CD4-positive, alpha-beta T cell treated with Interleukin-1 beta for 1 hour (primary cell): ENCODE data around the gene MGAT4B.

Experiments used
- DNase-seq, 2 donors: peaks; one replicate each; pipeline ENCODE4 v3.0.0-alpha.2; 2020 to 2022

Gene MGAT4B

DNA sequence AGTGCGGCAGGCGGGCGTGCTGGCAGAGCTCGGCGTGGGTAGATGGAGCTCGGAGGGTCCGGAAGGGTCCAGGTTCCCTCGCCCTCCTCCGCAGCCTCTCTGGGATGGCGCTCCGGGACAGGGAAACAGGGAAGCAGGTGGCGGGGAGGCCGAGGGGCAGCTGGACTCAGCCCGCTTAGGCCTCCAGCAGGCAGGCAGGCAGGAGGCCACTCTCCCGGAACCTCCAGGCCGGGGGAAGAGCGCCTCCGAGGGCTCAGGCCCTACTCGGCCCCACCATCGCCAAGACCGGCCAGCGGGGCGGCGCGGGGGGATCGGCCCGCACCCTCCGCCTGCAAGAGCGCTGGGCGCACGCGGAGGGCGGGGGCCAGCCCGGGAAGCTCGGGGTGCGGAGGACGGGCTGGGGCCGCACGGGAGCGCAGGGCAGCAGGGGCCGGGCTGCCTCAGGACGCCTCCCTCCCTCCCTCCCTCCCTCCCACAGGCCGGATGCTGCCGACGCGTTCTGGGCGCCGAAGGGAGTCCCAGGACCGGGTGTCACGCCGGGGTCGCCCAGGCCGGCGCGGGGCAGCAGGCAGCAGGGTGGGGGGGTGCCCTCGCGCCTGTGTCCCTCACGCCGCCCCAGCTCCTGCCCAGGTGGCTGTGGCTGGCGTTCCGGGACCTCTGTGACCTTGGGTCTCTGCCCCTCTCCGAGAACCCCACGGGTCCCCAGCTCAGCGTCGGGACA is 977 bp downstream of the MGAT4B start:
- DNase-seq, result peak; percentile 49 to 50

DNA sequence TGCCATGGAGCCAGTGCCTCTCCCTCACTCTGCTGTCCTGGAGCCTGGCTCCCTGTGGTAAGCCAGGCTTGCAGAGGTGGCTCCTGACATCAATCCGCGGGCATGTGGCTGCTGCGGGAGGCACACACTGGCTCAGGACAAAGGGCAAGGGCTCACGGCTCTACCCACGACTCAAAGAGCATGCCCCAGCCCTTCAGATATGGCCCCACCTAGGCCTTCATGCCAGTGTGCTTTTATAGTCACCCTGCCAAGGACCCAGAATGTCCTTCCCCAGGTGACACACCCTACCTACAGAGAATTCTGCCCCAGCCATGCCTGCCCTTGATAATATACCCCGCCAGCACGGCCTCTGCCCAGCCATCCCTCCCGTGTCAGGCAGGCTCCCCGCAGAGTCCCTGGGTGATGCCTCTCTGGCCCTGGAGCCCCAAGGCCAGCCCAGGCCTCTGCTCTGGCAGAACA is 1.6 kb downstream of the MGAT4B start:
- DNase-seq, result no peak

DNA sequence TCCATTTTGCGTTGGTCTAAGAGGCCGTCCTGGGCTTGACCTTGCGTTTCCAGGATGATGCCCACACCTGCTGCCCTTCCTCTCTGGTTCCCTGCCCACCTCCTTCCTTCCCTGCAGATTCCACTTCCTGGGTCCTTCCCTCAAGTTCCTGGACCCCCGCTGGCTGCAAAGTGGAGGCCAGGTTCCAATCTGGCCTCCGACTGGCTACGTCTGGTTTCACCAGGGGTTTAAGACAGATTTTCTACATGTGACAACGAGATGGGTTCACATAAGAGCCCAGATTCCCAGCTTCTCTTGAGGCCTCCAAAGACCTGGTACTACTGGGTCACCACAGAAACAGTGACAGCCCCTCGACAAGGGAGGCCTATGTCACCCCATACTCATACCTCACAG is 2.1 kb downstream of the MGAT4B start:
- no peak for DNase-seq

DNA sequence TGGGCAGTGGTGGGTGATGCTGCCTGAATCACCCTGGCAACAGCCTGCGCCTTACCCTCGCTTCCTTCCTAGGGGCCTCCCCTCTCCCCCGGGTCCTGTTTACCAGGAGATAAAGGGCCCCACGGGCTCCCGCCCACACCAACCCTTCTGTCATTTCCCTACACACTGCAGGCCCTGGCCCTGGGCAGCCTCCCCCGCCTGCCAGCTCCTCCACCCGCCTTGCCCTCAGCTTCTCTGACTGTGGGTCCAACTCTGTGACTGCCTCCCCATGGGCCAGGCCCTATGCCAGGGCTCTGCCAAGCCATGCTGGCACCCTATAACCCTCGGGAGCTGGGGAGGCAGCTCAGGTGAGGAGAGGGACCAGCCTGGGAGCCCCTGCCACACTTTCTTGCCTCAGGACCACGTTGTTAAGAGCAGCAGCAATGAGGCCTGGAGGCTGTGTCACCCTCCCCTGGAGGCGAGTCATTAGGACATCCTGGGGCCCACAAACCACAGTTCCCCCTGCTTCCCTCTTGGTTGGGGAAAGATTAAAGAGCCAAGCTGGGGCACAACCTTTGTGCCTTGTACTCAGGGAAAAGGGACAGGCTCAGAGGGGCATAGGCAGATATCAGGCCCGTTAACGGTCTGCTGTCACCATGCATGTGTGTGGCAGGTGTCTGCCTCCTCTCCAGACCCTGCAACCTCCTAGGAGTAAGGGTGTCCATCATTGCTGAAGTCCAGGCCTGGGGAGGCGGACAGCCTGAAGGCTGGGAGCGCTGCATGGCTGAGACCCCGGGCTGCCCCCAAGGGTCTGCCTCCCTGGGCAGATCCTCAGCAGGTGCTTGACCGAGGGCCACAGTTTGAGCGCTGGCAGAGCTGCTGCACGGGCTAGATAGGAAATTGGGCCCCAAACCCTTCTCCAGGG is 2.8 kb downstream of the MGAT4B start:
- peak in 1 of 2 donors; percentile 42 for DNase-seq

DNA sequence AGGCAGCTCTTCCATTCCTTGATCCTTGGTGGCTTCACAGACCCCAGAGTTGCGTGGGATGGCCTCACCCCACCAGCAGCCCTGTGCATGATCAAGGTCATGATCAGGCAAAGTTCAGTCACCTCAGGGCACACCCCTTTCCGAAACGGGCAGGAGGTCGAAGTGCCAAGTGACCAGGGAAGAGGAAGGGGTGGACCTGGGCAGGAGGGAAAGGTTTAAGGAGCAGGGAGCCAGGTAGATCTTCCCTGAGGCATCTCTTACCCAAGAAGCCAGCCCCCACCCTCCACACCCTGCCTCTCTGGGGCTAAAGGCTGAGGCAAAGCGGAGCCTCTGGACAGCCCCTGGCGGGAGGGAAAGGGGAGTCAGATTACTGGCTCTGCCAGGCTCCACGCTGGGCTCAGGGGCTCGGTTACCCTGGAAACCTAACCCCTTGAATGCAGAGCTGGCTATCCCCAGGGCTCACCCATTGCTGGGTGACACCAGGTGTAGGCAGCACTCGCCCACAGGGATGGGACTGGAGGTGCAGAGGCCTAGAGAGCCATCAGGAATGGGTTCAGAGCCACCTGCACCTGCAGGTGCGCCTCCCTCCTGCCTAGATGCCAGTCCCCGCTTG is 3.6 kb downstream of the MGAT4B start:
- DNase-seq, result no peak

DNA sequence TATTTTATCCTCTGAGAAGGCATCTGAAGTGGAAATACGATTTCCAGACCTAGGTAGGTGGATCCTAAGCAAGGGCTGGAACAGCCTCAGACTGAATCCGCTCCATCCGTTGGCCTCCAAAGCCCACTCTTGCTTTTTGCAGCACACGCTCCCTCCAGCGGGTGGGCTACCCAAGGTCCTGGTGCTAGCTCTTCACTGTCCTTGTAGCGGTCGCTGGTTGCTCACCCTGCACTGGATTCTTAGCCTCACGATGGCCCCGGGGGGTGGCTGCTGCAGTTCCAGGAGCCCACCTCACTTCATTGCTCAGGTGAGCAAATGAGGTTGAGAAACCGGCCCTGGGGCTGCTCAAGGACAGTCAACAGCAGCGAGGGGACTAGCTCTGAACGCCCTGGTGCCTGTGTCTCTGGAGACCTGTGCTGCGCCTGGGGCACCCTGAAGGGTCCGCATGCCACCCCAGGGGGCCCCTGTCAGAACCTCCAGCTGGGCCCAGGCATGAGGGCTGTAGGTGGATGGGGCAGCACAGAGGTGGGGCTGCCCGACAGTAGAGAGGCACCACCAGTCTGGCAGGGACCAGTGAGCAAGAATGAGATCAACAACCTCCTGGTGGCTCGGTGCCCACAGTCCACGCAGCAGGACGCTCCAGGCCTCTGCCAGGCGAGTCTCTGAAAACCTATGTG is 4.3 kb downstream of the MGAT4B start:
- no peak for DNase-seq

DNA sequence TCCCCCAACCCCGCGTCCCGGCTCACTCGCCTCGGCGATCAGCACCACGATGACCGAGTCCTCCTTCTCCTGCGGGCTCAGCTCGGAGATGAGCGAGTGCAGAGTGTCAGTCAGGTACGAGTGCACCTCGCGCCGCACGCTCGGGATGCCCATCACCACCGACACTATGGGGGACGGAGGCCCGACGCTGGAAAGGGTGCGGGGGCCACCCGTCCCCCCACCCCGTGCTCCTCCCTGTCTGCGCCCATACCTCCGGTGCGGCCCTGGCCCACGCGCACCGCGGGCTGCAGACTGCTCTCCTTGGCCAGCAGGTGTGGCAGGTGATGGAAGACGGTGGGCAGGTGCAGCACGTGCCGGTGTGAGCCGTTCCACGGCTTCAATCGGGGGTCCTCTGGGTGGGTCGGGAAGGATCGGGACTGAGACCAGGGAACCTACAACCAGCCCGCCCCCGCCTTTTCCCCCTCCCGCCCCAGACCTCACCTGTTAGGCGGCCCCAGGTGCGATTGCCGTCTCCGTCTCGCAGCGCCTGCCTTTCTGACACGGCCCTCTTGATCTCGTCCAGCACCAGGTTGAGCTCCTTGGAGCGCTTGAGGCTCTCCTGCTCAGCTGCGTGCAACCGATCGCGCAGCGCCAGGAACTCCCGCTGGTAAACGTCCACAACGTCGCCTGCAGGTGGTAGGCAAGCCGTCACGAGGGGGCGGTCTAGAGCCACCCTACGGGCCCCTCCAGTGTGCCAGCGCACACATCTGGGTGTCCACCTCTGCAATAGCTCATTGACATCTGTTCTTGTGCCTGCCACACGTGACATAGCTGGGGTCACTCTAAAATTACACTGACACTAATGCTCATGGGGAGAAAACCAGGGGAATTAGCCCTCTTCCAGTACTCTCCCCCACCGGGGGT is 5.1 kb downstream of the MGAT4B start:
- DNase-seq, result peak; percentile 85

DNA sequence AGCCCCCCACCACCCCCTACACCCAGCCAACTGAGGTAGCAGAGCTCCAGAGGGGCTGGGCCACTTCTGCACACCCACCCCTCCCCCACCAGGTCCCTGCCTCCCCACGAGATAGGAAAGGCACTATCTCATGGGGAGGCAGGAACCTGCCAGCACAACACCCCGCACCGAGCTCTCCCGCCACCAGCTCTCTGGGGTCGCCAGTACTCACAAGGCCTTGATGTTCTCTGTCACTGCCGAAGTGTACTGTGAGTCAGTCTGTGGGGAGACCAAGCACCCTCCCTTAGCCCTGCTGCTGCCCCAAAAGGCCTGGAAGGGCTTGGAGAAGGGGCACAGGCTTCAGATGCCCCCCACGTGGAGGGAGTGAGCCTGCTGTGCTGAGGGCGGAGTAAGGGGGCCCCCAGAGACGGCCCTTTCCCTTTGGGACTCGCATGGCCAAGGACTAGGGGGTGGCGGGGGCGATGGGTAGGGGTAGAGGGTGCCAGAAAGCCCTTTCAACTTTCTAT is 5.9 kb downstream of the MGAT4B start:
- no peak for DNase-seq

DNA sequence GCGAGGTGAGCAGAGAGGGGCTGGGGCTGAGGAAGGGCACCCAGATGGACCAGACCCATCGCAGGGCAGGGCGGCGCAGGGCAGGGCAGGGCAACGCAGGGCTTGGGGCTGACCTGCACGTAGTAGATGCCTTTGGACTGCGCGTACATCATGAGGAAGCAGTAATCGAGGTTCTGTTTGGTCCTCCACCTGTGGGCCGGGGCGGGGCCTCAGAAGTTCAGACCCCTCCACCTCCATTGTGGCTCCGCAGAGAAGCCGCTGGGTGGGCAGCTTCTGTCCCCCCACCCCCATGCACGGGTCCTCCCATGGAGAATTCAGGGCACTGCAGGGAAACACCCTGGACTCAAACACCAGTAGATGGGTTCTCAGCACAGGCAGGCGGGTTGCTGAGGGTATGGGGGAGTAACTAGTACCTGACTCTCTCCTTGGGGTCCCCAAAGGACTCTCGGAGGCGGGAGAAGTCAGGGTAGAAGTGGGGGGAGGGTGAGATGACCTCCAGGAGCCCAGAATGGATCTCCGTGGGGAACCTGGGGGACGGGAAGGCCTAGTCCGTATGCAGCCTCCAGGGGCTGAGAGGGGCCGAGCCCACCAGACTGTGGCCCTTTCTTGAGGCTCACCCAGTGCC is 6.5 kb downstream of the MGAT4B start:
- DNase-seq, result no peak

DNA sequence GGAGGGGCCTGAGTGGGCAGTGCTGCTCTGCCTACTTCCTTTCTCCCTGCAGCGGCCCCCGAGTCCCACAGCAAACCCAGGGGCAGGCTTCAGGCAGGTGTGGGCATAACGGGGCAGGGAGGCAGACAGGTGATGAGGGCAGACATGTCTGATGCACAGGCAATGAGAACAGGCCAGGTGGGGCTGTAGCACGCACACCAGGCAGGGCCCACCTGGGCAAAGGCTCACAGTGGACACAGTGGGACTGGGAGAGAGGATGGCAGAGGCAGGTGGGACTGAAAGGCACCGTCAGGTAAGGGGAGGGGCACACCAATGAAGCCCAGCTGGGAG is 7.1 kb downstream of the MGAT4B start:
- DNase-seq, result no peak

DNA sequence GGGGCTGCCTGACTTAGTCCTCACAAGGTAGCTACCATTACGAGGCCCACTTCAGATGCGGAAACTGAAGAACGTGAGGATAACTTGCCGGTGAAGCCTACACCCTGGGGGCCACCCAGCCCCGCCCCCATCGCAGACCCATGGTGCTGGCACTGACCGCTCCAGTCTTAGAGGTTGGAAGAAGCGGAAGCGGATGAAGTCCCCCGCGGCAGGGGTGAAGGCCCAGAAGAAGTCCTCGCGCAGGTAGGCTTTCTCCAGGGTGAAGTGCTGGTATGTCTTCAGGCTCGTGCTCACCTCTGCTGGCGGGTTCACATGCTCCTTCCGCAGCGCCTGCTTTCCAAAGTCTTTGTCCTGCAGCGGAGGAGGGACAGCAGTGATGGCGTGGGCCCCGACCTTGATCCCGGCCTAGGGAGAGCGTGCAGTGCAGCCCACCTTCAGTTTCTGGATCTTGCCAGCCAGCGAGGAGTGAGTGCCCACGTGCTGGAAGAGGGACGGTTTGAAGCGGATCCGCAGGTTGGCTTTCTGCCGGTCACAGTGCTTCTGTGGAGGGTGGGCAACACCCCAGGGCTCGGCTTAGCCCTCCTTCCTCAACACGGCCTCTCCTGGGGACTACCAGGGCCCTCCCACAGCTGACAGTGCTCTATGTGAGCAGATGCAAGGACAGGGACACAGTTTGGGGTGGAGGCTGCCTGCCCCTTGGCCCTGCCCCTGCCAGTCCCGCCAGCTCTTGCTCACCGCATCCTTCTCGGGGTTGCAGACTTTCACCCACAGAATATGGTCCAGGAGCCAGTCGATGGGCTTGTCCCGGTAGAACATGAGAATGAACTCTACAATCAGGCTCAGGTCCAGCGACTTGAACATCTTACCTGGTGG is 7.7 kb downstream of the MGAT4B start:
- DNase-seq, result no peak

DNA sequence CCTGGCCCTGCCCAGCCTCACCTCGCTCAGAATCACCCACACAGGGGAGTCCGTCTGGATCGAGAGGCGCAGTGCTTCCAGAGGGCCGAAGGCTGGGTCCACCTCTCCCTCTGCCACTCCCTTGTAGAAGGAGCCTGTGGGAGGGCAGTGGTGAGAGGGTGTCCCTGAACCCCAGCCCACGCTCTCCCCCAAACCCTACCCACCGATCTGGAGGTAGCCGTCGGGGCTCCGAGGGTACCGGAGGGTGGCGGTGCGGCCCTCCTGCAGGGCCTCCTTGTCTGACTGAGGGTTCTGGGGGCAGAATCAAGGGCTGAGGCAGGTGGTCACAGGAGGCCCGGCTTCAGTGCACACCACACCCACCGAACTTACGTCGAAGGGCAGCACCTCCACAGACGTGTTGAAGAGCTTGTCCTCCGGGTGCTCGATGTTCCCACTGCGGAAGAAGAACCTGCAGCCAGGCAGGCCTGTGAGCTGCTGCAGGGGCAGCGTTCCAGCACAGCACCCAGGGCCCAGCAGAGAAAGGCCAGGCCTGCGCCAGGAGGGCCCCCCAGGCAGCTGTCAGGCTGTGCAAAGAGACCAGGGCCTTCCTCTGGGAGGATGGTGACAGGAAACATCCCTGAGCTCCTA is 8.4 kb downstream of the MGAT4B start:
- no peak for DNase-seq

DNA sequence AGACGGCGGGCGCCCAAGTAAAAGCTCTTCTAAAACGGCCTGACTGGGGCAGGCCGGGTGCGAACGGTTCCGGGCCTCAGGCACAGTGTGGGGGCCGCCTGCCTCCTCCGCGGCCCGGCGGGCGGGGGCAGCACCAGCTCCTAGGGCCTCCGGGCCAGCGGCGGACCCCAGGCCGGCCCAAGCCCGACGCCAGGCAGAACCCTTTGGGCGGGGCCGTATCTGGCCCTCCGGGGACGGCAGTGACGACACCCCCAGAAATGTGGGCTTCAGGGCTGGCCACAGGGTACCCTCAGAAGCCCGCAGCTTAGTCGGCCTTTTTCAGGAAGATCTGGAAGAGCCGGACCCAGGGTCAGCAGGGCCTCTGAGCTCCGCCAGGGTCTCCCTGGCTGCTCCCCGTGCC is 8.9 kb downstream of the MGAT4B start:
- DNase-seq, result no peak

DNA sequence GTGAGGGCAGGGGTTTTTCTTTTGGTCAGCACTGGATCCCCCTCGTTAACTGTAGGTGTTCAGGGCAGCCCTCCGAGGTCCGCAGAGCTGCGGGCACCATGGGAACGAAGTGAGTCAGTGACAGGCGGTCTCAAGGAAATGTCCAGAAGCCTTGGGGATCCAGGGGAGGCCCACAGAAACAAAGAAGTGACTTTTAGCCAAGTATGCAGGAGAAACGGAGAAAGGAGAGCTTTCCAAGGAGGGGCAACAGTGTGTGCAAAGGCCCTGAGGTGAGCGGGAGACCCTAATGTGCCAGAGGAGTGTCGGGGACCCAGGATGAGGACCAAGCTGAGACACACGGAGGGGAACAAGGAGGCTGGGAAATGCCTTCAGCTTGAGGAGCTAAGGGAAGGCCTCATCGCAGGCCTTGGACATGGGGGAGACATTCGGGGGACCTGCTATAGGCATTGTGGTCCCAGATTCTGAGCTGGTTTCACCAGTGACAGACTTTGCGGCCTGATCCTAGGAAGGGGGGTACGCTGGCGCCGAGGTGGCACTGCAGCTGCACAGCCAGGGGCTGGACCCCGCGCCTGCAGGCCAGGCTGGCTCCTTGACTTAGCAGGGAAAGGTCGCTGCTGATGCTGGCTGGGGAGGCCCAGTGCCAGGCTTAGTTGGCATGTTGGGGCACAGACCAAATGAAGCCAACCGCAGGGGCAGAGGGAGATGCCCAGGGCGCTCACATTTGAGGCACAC is 9.6 kb downstream of the MGAT4B start:
- DNase-seq, result no peak

DNA sequence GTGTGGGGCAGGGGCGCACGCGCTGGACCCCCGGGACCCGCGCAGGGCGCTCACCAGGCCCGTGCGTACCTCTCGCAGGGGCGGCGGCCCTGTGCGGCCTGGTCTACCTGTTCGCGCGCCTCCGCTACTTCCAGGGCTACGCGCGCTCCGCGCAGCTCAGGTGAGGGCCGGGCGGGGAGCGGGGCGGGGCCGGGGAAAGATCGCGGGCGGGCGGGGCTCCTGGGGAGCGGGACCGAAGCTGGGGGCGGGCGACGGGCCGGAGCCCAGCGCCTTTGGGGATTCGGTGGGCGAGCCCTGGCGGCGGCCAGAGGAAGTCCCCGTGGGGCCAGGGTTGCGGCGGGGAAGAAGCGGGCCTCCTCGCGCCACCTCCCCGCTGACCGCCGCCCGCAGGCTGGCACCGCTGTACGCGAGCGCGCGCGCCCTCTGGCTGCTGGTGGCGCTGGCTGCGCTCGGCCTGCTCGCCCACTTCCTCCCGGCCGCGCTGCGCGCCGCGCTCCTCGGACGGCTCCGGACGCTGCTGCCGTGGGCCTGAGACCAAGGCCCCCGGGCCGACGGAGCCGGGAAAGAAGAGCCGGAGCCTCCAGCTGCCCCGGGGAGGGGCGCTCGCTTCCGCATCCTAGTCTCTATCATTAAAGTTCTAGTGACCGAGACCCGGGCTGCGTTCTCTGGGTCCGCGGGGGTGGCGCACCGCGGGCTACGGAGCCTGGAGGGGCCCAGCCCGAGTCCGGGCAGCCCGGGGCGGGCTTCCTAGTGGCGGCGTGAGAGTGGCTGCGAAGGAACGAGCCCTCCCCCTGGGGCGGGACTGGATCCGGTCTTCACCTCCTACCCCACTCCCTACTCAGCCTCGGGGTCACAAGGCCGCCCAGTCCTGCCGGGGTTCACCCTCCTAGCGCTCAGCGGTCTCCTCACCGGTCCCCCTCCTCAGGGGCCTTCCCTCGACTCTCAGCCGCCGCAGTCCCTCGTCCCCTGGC is 10.5 kb downstream of the MGAT4B start:
- peak; percentile 76 for DNase-seq

DNA sequence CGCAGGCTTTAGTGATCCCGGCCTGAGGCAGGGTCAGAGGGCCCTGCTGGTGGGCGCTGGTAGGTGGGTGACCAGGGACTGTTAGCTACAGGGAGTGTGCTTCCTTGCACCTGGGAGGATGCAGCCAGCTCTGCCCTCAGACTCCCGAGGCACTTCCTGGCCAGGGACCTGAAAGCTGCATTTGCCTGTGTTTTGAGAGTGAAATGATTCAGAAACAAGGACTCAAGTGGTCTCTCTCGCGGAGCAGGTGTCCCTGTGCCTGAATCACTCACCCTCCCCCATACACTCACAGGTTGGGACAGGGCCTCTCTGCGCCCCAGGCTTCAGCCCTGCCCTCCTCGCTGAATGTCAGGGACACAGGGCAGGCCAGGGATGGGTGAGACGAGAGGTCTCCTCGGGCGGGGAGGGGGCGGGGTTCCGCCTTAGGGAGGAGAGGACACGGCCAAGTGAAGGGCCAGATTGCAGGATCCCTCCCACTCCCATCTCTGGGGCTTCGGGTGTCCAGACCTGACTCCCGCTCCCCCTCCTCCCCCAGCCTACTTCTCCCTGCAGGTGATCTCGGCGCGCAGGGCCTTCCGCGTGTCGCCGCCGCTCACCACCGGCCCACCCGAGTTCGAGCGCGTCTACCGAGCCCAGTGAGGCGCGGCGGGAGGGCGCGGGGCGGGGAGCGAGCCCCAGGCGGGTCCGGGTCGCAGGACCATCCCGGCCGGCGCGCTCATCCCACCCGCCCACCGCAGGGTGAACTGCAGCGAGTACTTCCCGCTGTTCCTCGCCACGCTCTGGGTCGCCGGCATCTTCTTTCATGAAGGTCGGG is 11.4 kb downstream of the MGAT4B start:
- no peak for DNase-seq

DNA sequence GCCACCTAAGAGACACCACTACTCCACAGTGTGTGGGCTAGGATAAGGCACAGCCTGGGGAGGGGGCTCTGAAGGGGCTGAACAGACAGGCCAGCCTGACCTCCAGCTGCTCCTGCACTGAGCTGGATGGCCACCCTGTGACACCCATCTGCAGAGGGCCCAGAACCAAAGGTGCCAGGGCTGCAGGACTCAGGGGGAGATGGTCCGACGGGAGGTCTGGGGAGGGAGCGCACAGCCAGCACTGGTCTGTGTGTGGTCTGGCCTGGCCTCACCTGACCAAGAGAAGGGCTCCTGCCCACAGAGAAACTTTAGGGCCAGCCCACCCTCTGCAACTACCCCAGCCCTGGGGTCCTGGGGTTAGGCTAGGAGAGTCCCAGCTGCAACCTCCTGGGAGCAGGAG is 12.1 kb downstream of the MGAT4B start:
- DNase-seq, result no peak
